K562 (cell line): ENCODE data around the gene ZDHHC18. TPM values are rescaled to one million over a fixed set of nuclear protein-coding genes. Genes with fewer than 3 reads are reported as not detected.
A peak's percentile ranks its signal among the peaks of the same experiment; 100 is the strongest.

Source experiments
- CREBBP ChIP-seq: IDR thresholded peaks from one replicate; pipeline ENCODE4 v1.6.1; 2012; ENCODE audit warnings: low read depth, mild to moderate bottlenecking, control low read depth, inconsistent platforms, low read length
- HDAC6 ChIP-seq: IDR thresholded peaks from 2 replicates; pipeline ENCODE4 v1.6.1; 2012; ENCODE audit warnings: low read depth, mild to moderate bottlenecking, control low read depth, inconsistent platforms, low read length, moderate library complexity
- KLF1 ChIP-seq: fragments of 450-650 bp; IDR thresholded peaks from 2 replicates; pipeline ENCODE4 v1.6.1; 2016; ENCODE audit warnings: missing genetic modification characterization, missing compliant biosample characterization
- LCOR ChIP-seq: sonication (generic); formaldehyde crosslinking; IDR thresholded peaks from 2 replicates; pipeline ENCODE4 v1.8.0; 2022; ENCODE audit warnings: mild to moderate bottlenecking, missing genetic modification reagents
- MCM2 ChIP-seq: fragments of 450-650 bp; IDR thresholded peaks from 2 replicates; pipeline ENCODE4 v1.6.1; 2017; ENCODE audit warnings: low read depth, mild to moderate bottlenecking
- MTA2 ChIP-seq: fragments of 450-650 bp; IDR thresholded peaks from 2 replicates; pipeline ENCODE4 v1.6.1; 2016; ENCODE audit warnings: low read depth
- NFE2L1 ChIP-seq: fragments of 450-650 bp; IDR thresholded peaks from 2 replicates; pipeline ENCODE4 v1.6.1; 2016; ENCODE audit warnings: missing genetic modification characterization, low read depth, mild to moderate bottlenecking, missing compliant biosample characterization, moderate library complexity, borderline replicate concordance
- NR3C1 ChIP-seq: sonication (generic); formaldehyde crosslinking; IDR thresholded peaks from 2 replicates; pipeline ENCODE4 v1.8.1; 2022; ENCODE audit warnings: missing genetic modification reagents
- RCOR1 ChIP-seq, 2 experiments: IDR thresholded peaks; 2 replicates each; pipeline ENCODE4 v1.6.1; 2012; ENCODE audit warnings: low read depth in 2 of 2, low read length in 2 of 2, borderline replicate concordance in 1 of 2, improper control_type of control experiment in 1 of 2
- ZNF134 ChIP-seq: fragments of 250-450 bp; sonication (Bioruptor Pico); conservative IDR thresholded peaks from 2 replicates; pipeline ENCODE4 v1.4.0; 2020
- ZNF282 ChIP-seq: sonication (generic); formaldehyde crosslinking; IDR thresholded peaks from 2 replicates; pipeline ENCODE4 v1.8.1; 2023; ENCODE audit warnings: missing genetic modification reagents
- ZNF79 ChIP-seq: fragments of 250-450 bp; sonication (Bioruptor Pico); IDR thresholded peaks from 2 replicates; pipeline ENCODE4 v1.4.0; 2020; ENCODE audit warnings: low read depth, mild to moderate bottlenecking, moderate library complexity
- polyA plus RNA-seq, 8 experiments: library from polyadenylated mRNA; depleted of rRNA in 4 of 8; stranded (reverse) in 5 of 8; unstranded in 3 of 8; fragments of >200 nt; fragmentation: Nextera tagmentation in 2 of 8; fragmentation: Illumina TruSeq in 1 of 8; extraction: Ambion mirVana in 2 of 8; extraction: Trizol in 1 of 8; gene quantifications; 2 replicates each; pipeline versions ENCODE4 v1.2.1 to v1.2.3, GENCODE V29; 2011 to 2014; ENCODE audit warnings: inconsistent platforms in 1 of 8, missing spikeins in 1 of 8
- total RNA-seq, 7 experiments: library from RNA; depleted of rRNA in 6 of 7; stranded (reverse); fragments of >200 nt in 6 of 7; fragmentation: Illumina TruSeq in 2 of 7; extraction: Trizol in 2 of 7; gene quantifications; 2 replicates each; pipeline versions ENCODE4 v1.2.1 to v1.2.3, GENCODE V29; 2011 to 2021; ENCODE audit warnings: low replicate concordance in 1 of 7
- TF ChIP-seq, protein P1 (sequence below): fragments of 450-650 bp; IDR thresholded peaks from 2 replicates; pipeline ENCODE4 v1.7.0; 2016; ENCODE audit warnings: borderline replicate concordance
- TF ChIP-seq, protein P2 (sequence below): fragments of 250-450 bp; sonication (Bioruptor Pico); IDR thresholded peaks from 2 replicates; pipeline ENCODE4 v1.9.0; 2021; ENCODE audit warnings: mild to moderate bottlenecking, inconsistent platforms
- TF ChIP-seq, protein P3 (sequence below): fragments of 450-650 bp; IDR thresholded peaks from 2 replicates; pipeline ENCODE4 v1.7.1; 2018; ENCODE audit warnings: mild to moderate bottlenecking, low read depth; ENCODE audit not compliant: partially characterized antibody
- TF ChIP-seq, protein P4 (sequence below), 2 experiments: fragments of 450-650 bp in 1 of 2; IDR thresholded peaks; 2 replicates each; pipeline ENCODE4 v1.6.1; 2011 to 2017; ENCODE audit warnings: low read depth in 2 of 2, antibody characterized with exemption in 1 of 2, borderline replicate concordance in 1 of 2, low read length in 1 of 2, mild to moderate bottlenecking in 1 of 2, mixed read lengths in 1 of 2; ENCODE audit not compliant: control insufficient read depth in 1 of 2

Gene ZDHHC18
- total and polyA plus RNA-seq, 9 of the 15 experiments (the other 6 are each of a cell fraction or from before 2014, with no cell fraction given) = 0.42 to 35.6 (median 15.8) TPM

DNA sequence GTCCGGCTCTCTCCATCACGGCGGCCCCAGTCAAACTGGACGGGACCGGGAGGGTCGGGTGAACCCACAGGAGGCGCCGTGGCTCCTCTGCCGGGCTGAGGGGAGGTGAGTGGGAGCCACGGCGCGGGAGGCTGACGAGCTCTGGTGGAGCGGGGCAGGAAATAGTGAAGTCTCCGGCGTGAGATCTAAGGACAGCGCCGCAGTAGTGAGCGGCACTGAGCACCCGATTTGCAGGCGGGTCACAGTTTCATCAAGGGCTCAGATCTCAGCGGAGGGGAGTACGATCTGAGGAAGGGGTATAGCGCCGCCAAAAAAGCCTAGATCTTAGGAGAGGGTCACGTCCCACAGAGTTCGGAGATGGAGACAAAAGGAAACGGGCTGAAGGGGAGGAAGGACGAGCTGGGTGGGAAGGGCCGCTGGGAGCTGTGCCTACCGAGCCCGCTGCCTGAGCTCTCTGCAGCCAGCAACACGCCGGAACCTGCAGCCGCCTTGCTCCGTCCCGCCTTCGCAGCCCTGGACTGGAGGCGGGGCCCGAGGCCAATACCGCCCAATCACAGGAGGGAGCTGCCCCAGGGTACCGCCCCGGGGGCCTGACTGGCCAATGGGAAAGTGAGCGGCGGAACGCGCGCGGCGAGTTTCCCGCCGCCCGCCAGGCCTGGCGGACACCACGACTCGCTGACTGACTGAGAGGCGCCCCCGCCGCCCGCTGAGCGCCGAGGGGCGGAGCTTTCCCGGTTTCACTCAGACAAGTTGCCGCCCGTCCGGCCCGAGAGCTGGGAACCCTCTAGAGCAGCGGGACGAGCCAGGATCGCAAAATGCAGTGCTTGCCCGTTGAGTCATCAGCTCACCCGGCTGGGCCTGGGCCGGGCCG lies 38.4 kb downstream of the ZDHHC18 start (continued):
- TF ChIP-seq NFE2L1 (no peak), ZNF79 (no peak), MCM2 (no peak), KLF1 (tag) (no peak), LCOR (CRISPR knock-in tag) (no peak), RCOR1 (IDR thresholded peaks at IDR 0.05; ENCODE audit: borderline replicate concordance in 1 of 2, low read depth in 2 of 2, low read length in 2 of 2) (no peak; a peak in 1 of 4 replicates), CREBBP (no peak), NR3C1 (0 out of 2 replicates have a peak, but pooled peaks have one; percentile 82), MTA2 (no peak), HDAC6 (no peak), ZNF134 (CRISPR knock-in tag) (no peak), ZNF282 (CRISPR knock-in tag) (0 out of 2 replicates have a peak, but pooled peaks have one; percentile 59)
- TF ChIP-seq, protein P1, sequence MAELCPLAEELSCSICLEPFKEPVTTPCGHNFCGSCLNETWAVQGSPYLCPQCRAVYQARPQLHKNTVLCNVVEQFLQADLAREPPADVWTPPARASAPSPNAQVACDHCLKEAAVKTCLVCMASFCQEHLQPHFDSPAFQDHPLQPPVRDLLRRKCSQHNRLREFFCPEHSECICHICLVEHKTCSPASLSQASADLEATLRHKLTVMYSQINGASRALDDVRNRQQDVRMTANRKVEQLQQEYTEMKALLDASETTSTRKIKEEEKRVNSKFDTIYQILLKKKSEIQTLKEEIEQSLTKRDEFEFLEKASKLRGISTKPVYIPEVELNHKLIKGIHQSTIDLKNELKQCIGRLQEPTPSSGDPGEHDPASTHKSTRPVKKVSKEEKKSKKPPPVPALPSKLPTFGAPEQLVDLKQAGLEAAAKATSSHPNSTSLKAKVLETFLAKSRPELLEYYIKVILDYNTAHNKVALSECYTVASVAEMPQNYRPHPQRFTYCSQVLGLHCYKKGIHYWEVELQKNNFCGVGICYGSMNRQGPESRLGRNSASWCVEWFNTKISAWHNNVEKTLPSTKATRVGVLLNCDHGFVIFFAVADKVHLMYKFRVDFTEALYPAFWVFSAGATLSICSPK = no peak
- TF ChIP-seq, protein P2, sequence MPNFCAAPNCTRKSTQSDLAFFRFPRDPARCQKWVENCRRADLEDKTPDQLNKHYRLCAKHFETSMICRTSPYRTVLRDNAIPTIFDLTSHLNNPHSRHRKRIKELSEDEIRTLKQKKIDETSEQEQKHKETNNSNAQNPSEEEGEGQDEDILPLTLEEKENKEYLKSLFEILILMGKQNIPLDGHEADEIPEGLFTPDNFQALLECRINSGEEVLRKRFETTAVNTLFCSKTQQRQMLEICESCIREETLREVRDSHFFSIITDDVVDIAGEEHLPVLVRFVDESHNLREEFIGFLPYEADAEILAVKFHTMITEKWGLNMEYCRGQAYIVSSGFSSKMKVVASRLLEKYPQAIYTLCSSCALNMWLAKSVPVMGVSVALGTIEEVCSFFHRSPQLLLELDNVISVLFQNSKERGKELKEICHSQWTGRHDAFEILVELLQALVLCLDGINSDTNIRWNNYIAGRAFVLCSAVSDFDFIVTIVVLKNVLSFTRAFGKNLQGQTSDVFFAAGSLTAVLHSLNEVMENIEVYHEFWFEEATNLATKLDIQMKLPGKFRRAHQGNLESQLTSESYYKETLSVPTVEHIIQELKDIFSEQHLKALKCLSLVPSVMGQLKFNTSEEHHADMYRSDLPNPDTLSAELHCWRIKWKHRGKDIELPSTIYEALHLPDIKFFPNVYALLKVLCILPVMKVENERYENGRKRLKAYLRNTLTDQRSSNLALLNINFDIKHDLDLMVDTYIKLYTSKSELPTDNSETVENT = no peak
- TF ChIP-seq, protein P3, sequence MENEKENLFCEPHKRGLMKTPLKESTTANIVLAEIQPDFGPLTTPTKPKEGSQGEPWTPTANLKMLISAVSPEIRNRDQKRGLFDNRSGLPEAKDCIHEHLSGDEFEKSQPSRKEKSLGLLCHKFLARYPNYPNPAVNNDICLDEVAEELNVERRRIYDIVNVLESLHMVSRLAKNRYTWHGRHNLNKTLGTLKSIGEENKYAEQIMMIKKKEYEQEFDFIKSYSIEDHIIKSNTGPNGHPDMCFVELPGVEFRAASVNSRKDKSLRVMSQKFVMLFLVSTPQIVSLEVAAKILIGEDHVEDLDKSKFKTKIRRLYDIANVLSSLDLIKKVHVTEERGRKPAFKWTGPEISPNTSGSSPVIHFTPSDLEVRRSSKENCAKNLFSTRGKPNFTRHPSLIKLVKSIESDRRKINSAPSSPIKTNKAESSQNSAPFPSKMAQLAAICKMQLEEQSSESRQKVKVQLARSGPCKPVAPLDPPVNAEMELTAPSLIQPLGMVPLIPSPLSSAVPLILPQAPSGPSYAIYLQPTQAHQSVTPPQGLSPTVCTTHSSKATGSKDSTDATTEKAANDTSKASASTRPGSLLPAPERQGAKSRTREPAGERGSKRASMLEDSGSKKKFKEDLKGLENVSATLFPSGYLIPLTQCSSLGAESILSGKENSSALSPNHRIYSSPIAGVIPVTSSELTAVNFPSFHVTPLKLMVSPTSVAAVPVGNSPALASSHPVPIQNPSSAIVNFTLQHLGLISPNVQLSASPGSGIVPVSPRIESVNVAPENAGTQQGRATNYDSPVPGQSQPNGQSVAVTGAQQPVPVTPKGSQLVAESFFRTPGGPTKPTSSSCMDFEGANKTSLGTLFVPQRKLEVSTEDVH = peak; percentile 99
- TF ChIP-seq, protein P4, sequence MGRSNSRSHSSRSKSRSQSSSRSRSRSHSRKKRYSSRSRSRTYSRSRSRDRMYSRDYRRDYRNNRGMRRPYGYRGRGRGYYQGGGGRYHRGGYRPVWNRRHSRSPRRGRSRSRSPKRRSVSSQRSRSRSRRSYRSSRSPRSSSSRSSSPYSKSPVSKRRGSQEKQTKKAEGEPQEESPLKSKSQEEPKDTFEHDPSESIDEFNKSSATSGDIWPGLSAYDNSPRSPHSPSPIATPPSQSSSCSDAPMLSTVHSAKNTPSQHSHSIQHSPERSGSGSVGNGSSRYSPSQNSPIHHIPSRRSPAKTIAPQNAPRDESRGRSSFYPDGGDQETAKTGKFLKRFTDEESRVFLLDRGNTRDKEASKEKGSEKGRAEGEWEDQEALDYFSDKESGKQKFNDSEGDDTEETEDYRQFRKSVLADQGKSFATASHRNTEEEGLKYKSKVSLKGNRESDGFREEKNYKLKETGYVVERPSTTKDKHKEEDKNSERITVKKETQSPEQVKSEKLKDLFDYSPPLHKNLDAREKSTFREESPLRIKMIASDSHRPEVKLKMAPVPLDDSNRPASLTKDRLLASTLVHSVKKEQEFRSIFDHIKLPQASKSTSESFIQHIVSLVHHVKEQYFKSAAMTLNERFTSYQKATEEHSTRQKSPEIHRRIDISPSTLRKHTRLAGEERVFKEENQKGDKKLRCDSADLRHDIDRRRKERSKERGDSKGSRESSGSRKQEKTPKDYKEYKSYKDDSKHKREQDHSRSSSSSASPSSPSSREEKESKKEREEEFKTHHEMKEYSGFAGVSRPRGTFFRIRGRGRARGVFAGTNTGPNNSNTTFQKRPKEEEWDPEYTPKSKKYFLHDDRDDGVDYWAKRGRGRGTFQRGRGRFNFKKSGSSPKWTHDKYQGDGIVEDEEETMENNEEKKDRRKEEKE (IDR thresholded peaks at IDR 0.05; ENCODE audit: borderline replicate concordance in 1 of 2, control insufficient read depth in 1 of 2, low read depth in 2 of 2, low read length in 1 of 2) = no peak
